Endometrial microvascular endothelial cells (primary cell): ENCODE data around the gene MAGI2. TPM values are rescaled to one million over a fixed set of nuclear protein-coding genes. Genes with fewer than 3 reads are reported as not detected.
"Not testable (repeated sequence)": the region's sequence is repeated elsewhere in the genome, so short reads cannot be mapped to it uniquely, and the experiment has no call there.

Source experiments
- in situ Hi-C: cut with HindIII; loops from 2 replicates; pipeline ENCODE4 v1.10.0; 2017; ENCODE audit warnings: low sequenced_read_pairs, low pct_unique_long_range_greater_than_20kb; ENCODE audit errors: inconsistent ontology term
- total RNA-seq: library from RNA; depleted of rRNA; stranded (reverse); fragments of >200 nt; gene quantifications from one replicate; pipeline ENCODE4 v1.2.3, GENCODE V29; 2015; ENCODE audit errors: inconsistent ontology term

MAGI2 gene
- total RNA-seq, 1 donor from 2014 or later: 0.46 TPM

GRCh38 chr7:78521961-78522360 lies 931.5 kb downstream of the MAGI2 start:
- in situ Hi-C loops: no loop called here

GRCh38 chr7:78516450-78516849 lies 937.0 kb downstream of the MAGI2 start:
- in situ Hi-C loops: no loop called here

- in situ Hi-C loops: no loop called here
Observed at GRCh38 chr7:78514634-78515033, 938.8 kb downstream of the MAGI2 start.

- in situ Hi-C loops: no loop called here
Observed at GRCh38 chr7:78510580-78511188, 942.8 kb downstream of the MAGI2 start.

- in situ Hi-C loops: not testable (repeated sequence)
Observed at GRCh38 chr7:78503301-78503700, 950.2 kb downstream of the MAGI2 start.

GRCh38 chr7:78501064-78501463 lies 952.4 kb downstream of the MAGI2 start:
- in situ Hi-C loops: no loop called here

- in situ Hi-C loops: no loop called here
Observed at GRCh38 chr7:78499971-78500370, 953.5 kb downstream of the MAGI2 start.

GRCh38 chr7:78499283-78499682 lies 954.2 kb downstream of the MAGI2 start:
- in situ Hi-C loops: no loop called here

- in situ Hi-C loops: no loop called here
Observed at GRCh38 chr7:78497728-78498427, 955.6 kb downstream of the MAGI2 start.

GRCh38 chr7:78496096-78496630 lies 957.3 kb downstream of the MAGI2 start:
- in situ Hi-C loops: no loop called here

- in situ Hi-C loops: no loop called here
Observed at GRCh38 chr7:78493401-78493800, 960.1 kb downstream of the MAGI2 start.

GRCh38 chr7:78492146-78492545 lies 961.3 kb downstream of the MAGI2 start:
- in situ Hi-C loops: no loop called here

GRCh38 chr7:78490524-78490923 lies 962.9 kb downstream of the MAGI2 start:
- in situ Hi-C loops: no loop called here

GRCh38 chr7:78489476-78490240 lies 963.8 kb downstream of the MAGI2 start:
- in situ Hi-C loops: no loop called here

- in situ Hi-C loops: no loop called here
Observed at GRCh38 chr7:78487464-78487863, 966.0 kb downstream of the MAGI2 start.

- in situ Hi-C loops: no loop called here
Observed at GRCh38 chr7:78479348-78479747, 974.1 kb downstream of the MAGI2 start.

GRCh38 chr7:78476851-78477405 lies 976.5 kb downstream of the MAGI2 start:
- in situ Hi-C loops: no loop called here

GRCh38 chr7:78473571-78474301 lies 979.7 kb downstream of the MAGI2 start:
- in situ Hi-C loops: no loop called here

- in situ Hi-C loops: no loop called here
Observed at GRCh38 chr7:78473021-78473420, 980.4 kb downstream of the MAGI2 start.
